Measurements from ENCODE around the gene RFPL1. TPM values are rescaled to one million over a fixed set of nuclear protein-coding genes. Genes with fewer than 3 reads are reported as not detected.

RFPL1 gene
- total and polyA plus RNA-seq, 2 of the 13 experiments (the other 11 are each of a cell fraction or from before 2014, with no cell fraction given): not detected

DNA sequence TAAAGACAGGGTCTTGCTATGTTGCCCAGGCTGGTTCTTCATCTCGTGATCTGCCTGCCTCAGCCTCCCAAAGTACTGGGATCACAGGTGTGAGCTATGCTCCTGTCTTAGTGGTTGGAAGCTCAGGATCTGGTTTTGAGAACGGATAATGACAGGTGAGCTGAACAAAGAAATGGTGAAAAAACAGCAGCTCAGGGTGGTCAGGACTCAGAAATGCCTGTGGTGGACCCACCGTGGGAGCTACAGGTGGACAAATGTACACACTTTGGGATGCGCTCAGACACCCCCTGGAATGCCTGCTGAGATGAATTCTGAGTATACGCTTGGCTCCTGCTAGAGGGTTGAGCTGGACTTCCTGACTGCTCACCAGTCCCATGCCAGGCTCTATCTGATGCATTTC is 9.5 kb downstream of the RFPL1 start:
- in situ Hi-C loops (cut with HindIII; ENCODE audit: extremely low pct_ligation_motif_present, low pct_unique_long_range_greater_than_20kb): no loop called here
- DNase-seq (ENCODE audit: low spot score) (no peak), FAIRE-seq (no peak), ATAC-seq (no peak)
- H3K4me3 ChIP-seq (replicated peaks in 1 of 3; ENCODE audit: insufficient read depth in 1 of 3, low read depth in 2 of 3, low read length in 3 of 3): no peak overlapping the region
- no peaks in the 10 kb centered on the region for H3K79me2 ChIP-seq (ENCODE audit: insufficient read depth, low read length)
- intact Hi-C loops (cut with micrococcal nuclease; ENCODE audit: unreplicated experiment): no loop called here
- H3K27ac ChIP-seq (ENCODE audit: extremely low read length, insufficient read depth, low read length): no peak overlapping the region
- no peak overlapping the region for H2AFZ ChIP-seq (ENCODE audit: low read length)
- no peak overlapping the region for H3K4me2 ChIP-seq (ENCODE audit: low read depth, low read length)
- no peak overlapping the region for H3K9ac ChIP-seq (ENCODE audit: insufficient read depth, low read depth, low read length)
- H4K20me1 ChIP-seq (ENCODE audit: insufficient read depth, low read length): no peaks in the 10 kb centered on the region
- no peak for TF ChIP-seq PREB (CRISPR knock-in tag; IDR thresholded peaks at IDR 0.05)
- no peak for TF ChIP-seq SRSF4 (IDR thresholded peaks at IDR 0.05; ENCODE audit: low read depth, low read length, poor library complexity, severe bottlenecking)
- TF ChIP-seq TGIF2 (CRISPR knock-in tag; IDR thresholded peaks at IDR 0.05): no peak
- no peak for TF ChIP-seq ZNF253 (CRISPR knock-in tag; IDR thresholded peaks at IDR 0.05; ENCODE audit: borderline replicate concordance)
- no peak for TF ChIP-seq SUZ12 (IDR thresholded peaks at IDR 0.05; ENCODE audit: low read depth, low read length)
- TF ChIP-seq PHB2 (IDR thresholded peaks at IDR 0.05; ENCODE audit: partially characterized antibody): no peak
- TF ChIP-seq ZNF446 (CRISPR knock-in tag; IDR thresholded peaks at IDR 0.05): no peak
- no peak for TF ChIP-seq CBFB (CRISPR knock-in tag; IDR thresholded peaks at IDR 0.05)
- no peak for TF ChIP-seq TOE1 (CRISPR knock-in tag; IDR thresholded peaks at IDR 0.05)
- no peak for TF ChIP-seq SMARCE1 (IDR thresholded peaks at IDR 0.05; ENCODE audit: borderline replicate concordance)
- no peak for TF ChIP-seq CEBPG (CRISPR knock-in tag; IDR thresholded peaks at IDR 0.05)
- no peak for TF ChIP-seq ZNF136 (CRISPR knock-in tag; IDR thresholded peaks at IDR 0.05; ENCODE audit: low read depth)
- TF ChIP-seq EED (CRISPR knock-in tag; IDR thresholded peaks at IDR 0.05): no peak
- TF ChIP-seq ZNF33B (CRISPR knock-in tag; IDR thresholded peaks at IDR 0.05): no peak
- TF ChIP-seq MXD3 (CRISPR knock-in tag; IDR thresholded peaks at IDR 0.05): no peak
- TF ChIP-seq ZNF737 (CRISPR knock-in tag; IDR thresholded peaks at IDR 0.05; ENCODE audit: borderline replicate concordance): no peak
- no peak for TF ChIP-seq HMGXB3 (CRISPR knock-in tag; IDR thresholded peaks at IDR 0.05; ENCODE audit: borderline replicate concordance)
- TF ChIP-seq DPF2 (CRISPR knock-in tag; IDR thresholded peaks at IDR 0.05; ENCODE audit: borderline replicate concordance, low read depth): no peak
- no peak for TF ChIP-seq SMAD3 (CRISPR knock-in tag; IDR thresholded peaks at IDR 0.05)
- no peak for TF ChIP-seq KDM5A (IDR thresholded peaks at IDR 0.05; ENCODE audit: borderline replicate concordance, low read length)
- ChIA-PET CTCF (ENCODE audit: low intra/inter-chr PET ratio, low total read pairs) (no interaction called here), POLR2A (no interaction called here)
- H3K27me3 ChIP-seq (ENCODE audit: control insufficient read depth in 1 of 2, insufficient read depth in 2 of 2, low read length in 2 of 2): peaks cover 0 to 7% of the 10 kb centered on the region in 2 experiments; a peak in 1 of 5 replicates
- no peaks in the 10 kb centered on the region for H3K36me3 ChIP-seq (replicated peaks in 1 of 2; ENCODE audit: control insufficient read depth in 1 of 2, insufficient read depth in 2 of 2, low read length in 2 of 2)
- no peaks in the 10 kb centered on the region for H3K9me3 ChIP-seq (ENCODE audit: low read length)
- WGBS (ENCODE audit: low lambda C conversion rate): 42% methylated on average over 4 of the region's 5 CpGs
- no TSS peak for BruUV-seq (replicated peaks)
- no peaks in the 10 kb centered on the region for H3K4me1 ChIP-seq (ENCODE audit: insufficient read depth, low read length)
